Caco-2 (cell line): Measurements from ENCODE around the gene ARHGAP24. TPM values are rescaled to one million over a fixed set of nuclear protein-coding genes. Genes with fewer than 3 reads are reported as not detected.

Experiments
- BruUV-seq: library from RNA; stranded (reverse); fragments of 400-500 nt; replicated peaks from 2 replicates; lab custom pipeline; 2021; lab: Mats Ljungman, UMichigan
- CTCF ChIA-PET: fragments of 300-600 bp; sonication (Branson Sonifier 250); formaldehyde crosslinking; loops from one replicate; lab custom pipeline; 2022; ENCODE audit warnings: antibody characterized with exemption; lab: Charles Lee
- POLR2A ChIA-PET: fragments of 300-600 bp; sonication (Branson Sonifier 250); formaldehyde crosslinking; loops from one replicate; lab custom pipeline; 2022; ENCODE audit warnings: antibody characterized with exemption; lab: Charles Lee
- DNase-seq, 2 experiments: peaks; one replicate each; pipeline versions ENCODE4 v3.0.0 to v3.0.0-alpha.2; 2020 to 2022
- H3K27me3 ChIP-seq: replicated peaks from 2 replicates; pipeline ENCODE4 v1.6.0; 2011; ENCODE audit warnings: low read length; ENCODE audit not compliant: control insufficient read depth, insufficient read depth
- H3K36me3 ChIP-seq: 2 replicates; pipeline ENCODE4 v1.5.1; 2011; ENCODE audit warnings: low read length; ENCODE audit not compliant: control insufficient read depth, insufficient read depth
- H3K4me1 ChIP-seq: fragments of 250-450 bp; sonication (Bioruptor Pico); 2 replicates; pipeline ENCODE4 v1.5.1; 2020; ENCODE audit warnings: mild to moderate bottlenecking
- H3K4me3 ChIP-seq: 2 replicates; pipeline ENCODE4 v1.5.1; 2011; ENCODE audit warnings: low read depth, mild to moderate bottlenecking, control low read depth, low read length
- H3K9me3 ChIP-seq: fragments of 250-450 bp; sonication (Bioruptor Pico); 2 replicates; pipeline ENCODE4 v1.5.1; 2020; ENCODE audit warnings: mild to moderate bottlenecking, moderate library complexity
- H3K27ac Mint-ChIP-seq: one replicate; pipeline ENCODE4 v1.8.0; 2022; ENCODE audit warnings: mixed read lengths; ENCODE audit not compliant: unreplicated experiment
- H3K27me3 Mint-ChIP-seq: one replicate; pipeline ENCODE4 v1.8.0; 2022; ENCODE audit warnings: mixed read lengths; ENCODE audit not compliant: insufficient read depth, unreplicated experiment
- H3K36me3 Mint-ChIP-seq: one replicate; pipeline ENCODE4 v1.8.0; 2022; ENCODE audit warnings: mild to moderate bottlenecking, mixed read lengths; ENCODE audit not compliant: insufficient read depth, unreplicated experiment
- H3K4me1 Mint-ChIP-seq: one replicate; pipeline ENCODE4 v1.8.0; 2022; ENCODE audit warnings: low read depth, mixed read lengths; ENCODE audit not compliant: unreplicated experiment
- H3K4me3 Mint-ChIP-seq: one replicate; pipeline ENCODE4 v1.8.0; 2022; ENCODE audit warnings: mild to moderate bottlenecking, moderate library complexity, mixed read lengths; ENCODE audit not compliant: unreplicated experiment
- H3K9me3 Mint-ChIP-seq: one replicate; pipeline ENCODE4 v1.8.0; 2022; ENCODE audit warnings: mixed read lengths; ENCODE audit not compliant: unreplicated experiment
- CTCF ChIP-seq, 2 experiments: fragments of 200-600 bp in 1 of 2; IDR thresholded peaks; 1 replicate in 1 of 2; 2 replicates in 1 of 2; pipeline versions ENCODE4 v1.5.1 to v1.8.0; 2011 to 2022; ENCODE audit warnings: antibody characterized with exemption in 1 of 2, control low read depth in 1 of 2, inconsistent platforms in 1 of 2, low read depth in 1 of 2, low read length in 1 of 2, mild to moderate bottlenecking in 1 of 2, moderate library complexity in 1 of 2; ENCODE audit not compliant: insufficient read depth in 1 of 2, severe bottlenecking in 1 of 2, unreplicated experiment in 1 of 2
- intact Hi-C: fragments of 100-400 bp; cut with micrococcal nuclease; formaldehyde crosslinking; loops from one replicate; pipeline ENCODE4 v1.10.0; 2022; ENCODE audit not compliant: unreplicated experiment
- total RNA-seq: library from RNA; stranded (reverse); gene quantifications from 2 replicates; pipeline ENCODE4 v1.2.3, GENCODE V29; 2022

Gene ARHGAP24
- total RNA-seq, 1 experiment from 2014 or later = 2.8 TPM

- no peaks in the 10 kb centered on the region for H3K27me3 Mint-ChIP-seq
- H3K4me1 Mint-ChIP-seq = peaks cover 7% of the 10 kb centered on the region
- Histone ChIP-seq H3K4me1 (no peaks in the 10 kb centered on the region), H3K9me3 (no peaks in the 10 kb centered on the region), H3K36me3 (no peaks in the 10 kb centered on the region), H3K27me3 (no peaks in the 10 kb centered on the region), H3K4me3 (no peak overlapping the region)
- no peak overlapping the region for H3K4me3 Mint-ChIP-seq
- CTCF ChIA-PET = no interaction called here
- POLR2A ChIA-PET = no interaction called here
- H3K27ac Mint-ChIP-seq = no peak overlapping the region
- no peak for TF ChIP-seq CTCF (IDR thresholded peaks at IDR 0.05; ENCODE audit: insufficient read depth in 1 of 2, low read depth in 1 of 2, low read length in 1 of 2, severe bottlenecking in 1 of 2, unreplicated experiment in 1 of 2)
- H3K36me3 Mint-ChIP-seq = no peaks in the 10 kb centered on the region
- no TSS peak for BruUV-seq
- H3K9me3 Mint-ChIP-seq = no peaks in the 10 kb centered on the region
- intact Hi-C loops = no loop called here
- no peak for DNase-seq
Observed at GRCh38 chr4:85821688-85822455, 346.9 kb downstream of the ARHGAP24 start.

GRCh38 chr4:85823295-85823694, 348.3 kb downstream of the ARHGAP24 start:
- Mint-ChIP-seq H3K27me3 (no peaks in the 10 kb centered on the region), H3K27ac (no peak overlapping the region), H3K9me3 (no peaks in the 10 kb centered on the region), H3K4me1 (peaks cover 7% of the 10 kb centered on the region), H3K36me3 (no peaks in the 10 kb centered on the region), H3K4me3 (no peak overlapping the region)
- Histone ChIP-seq H3K4me1 (no peaks in the 10 kb centered on the region), H3K9me3 (no peaks in the 10 kb centered on the region), H3K36me3 (no peaks in the 10 kb centered on the region), H3K4me3 (no peak overlapping the region), H3K27me3 (no peaks in the 10 kb centered on the region)
- ChIA-PET CTCF (interaction anchor here (0.8 kb wide), 1 partner anchor 27 kb away, joined by 7 read pairs; no protein-coding TSS in a partner anchor), POLR2A (no interaction called here)
- intact Hi-C loops = no loop called here
- no peak for TF ChIP-seq CTCF (IDR thresholded peaks at IDR 0.05; ENCODE audit: insufficient read depth in 1 of 2, low read depth in 1 of 2, low read length in 1 of 2, severe bottlenecking in 1 of 2, unreplicated experiment in 1 of 2)
- no peak for DNase-seq
- no TSS peak for BruUV-seq

DNA sequence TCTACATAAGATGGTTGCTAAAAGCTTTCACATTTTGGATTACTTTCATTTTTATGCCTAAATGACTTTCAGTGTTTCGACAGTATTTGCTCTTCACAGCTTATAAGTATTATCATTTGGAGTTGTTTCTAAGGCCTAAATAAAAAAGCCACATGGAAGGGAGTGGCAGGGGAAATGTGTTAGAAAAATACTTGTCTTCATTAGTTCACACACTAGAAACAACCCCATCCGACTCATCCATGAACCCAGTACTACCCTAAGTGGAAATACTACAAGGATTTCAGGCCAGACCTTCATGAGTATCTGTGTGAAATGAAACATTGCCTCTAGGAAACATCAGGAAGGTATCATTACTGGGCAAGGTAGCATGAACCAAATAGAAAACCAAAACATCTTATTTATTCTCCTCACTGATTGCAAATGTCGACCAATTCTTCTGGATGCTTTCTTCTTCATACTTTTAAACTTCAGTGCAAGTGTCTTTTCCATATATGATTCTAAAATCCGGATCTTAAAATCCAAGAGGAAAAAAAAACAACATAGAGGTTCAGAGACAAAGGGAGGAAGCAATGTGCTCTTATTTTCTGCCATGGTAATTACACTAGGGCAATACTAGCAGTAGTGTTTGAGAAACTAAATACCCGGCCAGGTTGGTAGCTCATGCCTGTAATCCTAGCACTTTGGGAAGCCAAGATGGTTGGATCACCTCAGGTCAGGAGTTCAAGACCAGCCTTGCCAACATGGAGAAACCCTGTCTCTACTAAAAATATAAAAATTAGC, 349.4 kb downstream of the ARHGAP24 start:
- no peaks in the 10 kb centered on the region for H3K9me3 ChIP-seq
- Mint-ChIP-seq H3K4me3 (no peak overlapping the region), H3K36me3 (no peaks in the 10 kb centered on the region), H3K9me3 (no peaks in the 10 kb centered on the region), H3K4me1 (peaks cover 7% of the 10 kb centered on the region), H3K27ac (no peak overlapping the region), H3K27me3 (no peaks in the 10 kb centered on the region)
- ChIA-PET CTCF (interaction anchor here (0.8 to 1.5 kb wide), 2 partner anchors 28 kb away, joined by 5 to 7 read pairs; no protein-coding TSS in a partner anchor), POLR2A (no interaction called here)
- H3K4me3 ChIP-seq = no peak overlapping the region
- DNase-seq = no peak
- BruUV-seq = no TSS peak
- intact Hi-C loops = no loop called here
- H3K4me1 ChIP-seq = peaks cover under 1% of the 10 kb centered on the region; the same call in 1 of the 2 replicates
- H3K36me3 ChIP-seq = no peaks in the 10 kb centered on the region
- no peaks in the 10 kb centered on the region for H3K27me3 ChIP-seq
- no peak for TF ChIP-seq CTCF (IDR thresholded peaks at IDR 0.05; ENCODE audit: insufficient read depth in 1 of 2, low read depth in 1 of 2, low read length in 1 of 2, severe bottlenecking in 1 of 2, unreplicated experiment in 1 of 2)
